GM18502 (cell line): Measurements from ENCODE around the gene MAGI2.
"Not testable (repeated sequence)": the region's sequence is repeated elsewhere in the genome, so short reads cannot be mapped to it uniquely, and the experiment has no call there.

Source experiments
- ATAC-seq: cut with Tn5 transposase; IDR thresholded peaks from one replicate; pipeline ENCODE4 v1.9.1; 2021; ENCODE audit warnings: mild to moderate bottlenecking; ENCODE audit not compliant: unreplicated experiment, poor library complexity

MAGI2 gene

DNA sequence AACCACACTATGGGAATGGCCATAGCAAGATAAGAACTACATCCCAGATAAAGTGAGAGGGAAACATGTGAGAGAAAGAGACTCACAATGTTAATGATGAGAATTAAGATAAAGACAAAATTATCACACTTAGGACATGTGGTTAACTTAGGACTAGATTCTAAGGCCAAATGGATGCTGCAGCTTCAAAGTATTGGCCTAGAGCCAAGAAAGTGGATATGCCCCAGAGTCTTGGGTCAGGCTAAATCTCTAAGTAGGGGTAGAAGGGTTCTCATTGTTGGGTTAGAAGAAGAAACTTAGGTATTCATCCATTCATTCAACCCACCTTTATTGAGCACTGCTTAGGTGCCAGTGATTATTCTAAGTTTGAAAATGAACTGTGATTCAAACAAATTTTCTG, 836.9 kb downstream of the MAGI2 start:
- no peak for ATAC-seq

DNA sequence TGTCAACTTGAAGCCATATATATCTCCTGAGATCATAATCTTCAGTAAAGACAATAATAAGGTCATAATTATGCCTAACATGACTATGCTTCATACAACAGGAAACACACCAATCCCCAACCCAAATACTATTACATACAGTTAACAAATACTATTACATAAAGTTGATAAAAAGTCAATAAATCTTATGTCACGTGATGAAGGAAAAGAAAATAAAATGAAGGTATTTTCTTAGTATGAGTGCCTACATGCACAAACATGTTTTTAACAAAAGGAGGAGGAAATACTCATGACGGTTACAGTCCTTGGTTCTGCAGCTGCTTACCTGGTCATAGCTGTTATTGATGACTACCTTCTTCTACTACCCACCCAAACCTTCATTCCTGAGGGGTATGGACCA, 844.2 kb downstream of the MAGI2 start:
- ATAC-seq = no peak

DNA sequence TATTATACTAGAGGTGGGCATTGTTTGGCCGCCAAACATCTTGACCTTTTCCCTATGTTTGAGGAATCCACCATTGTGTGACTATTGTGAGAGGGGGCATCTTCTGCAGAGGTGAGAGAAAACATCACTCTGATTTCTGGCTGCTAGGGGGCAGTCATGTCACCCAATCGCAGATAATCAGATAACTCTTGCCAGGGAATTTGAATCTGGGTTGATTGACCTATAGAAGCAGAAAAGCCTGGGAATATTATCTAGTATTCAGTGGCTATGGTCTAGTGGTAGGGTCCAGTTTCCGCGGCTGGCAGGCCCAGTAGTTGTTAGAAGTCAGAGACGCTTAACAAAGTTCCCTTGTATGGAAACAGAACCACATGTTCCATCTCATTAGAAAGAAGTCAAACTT, 846.4 kb downstream of the MAGI2 start:
- ATAC-seq = no peak

DNA sequence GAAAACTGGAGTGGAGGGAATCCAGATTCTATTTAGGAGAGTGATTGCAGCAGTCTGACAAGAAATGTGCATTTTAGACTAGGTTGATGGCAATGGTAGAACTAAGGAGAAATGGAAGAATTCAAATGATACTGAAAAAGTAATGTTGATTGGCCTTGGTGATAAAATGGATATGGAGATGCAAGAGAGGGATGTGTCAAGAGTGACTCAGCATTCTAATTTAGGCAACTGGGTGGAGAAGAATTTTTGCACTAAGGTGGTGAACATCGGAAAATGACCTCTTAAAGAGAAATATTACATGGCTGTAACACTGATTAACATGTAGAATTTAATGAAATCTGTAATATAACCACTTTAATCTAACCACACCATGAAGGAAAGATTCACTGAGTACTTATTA, 848.3 kb downstream of the MAGI2 start:
- ATAC-seq = no peak

DNA sequence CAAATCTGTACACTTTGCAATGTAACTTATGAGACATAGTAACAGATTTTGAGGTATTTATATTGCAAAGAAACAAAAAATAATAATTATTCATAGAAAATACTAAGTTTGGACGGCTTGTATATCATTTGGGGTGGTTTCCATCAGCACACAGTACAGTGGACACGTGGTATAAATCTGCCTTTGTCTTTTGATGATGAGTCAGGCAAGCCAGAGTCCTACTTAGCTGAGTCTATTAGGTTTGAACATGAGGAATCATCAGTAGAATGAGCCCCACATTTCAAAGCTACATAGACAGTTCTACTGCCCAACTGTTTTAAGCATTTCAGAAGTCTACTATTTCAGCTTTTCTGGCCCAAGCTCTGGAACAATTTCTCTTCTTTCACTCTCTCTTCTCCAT, 851.7 kb downstream of the MAGI2 start:
- no peak for ATAC-seq

DNA sequence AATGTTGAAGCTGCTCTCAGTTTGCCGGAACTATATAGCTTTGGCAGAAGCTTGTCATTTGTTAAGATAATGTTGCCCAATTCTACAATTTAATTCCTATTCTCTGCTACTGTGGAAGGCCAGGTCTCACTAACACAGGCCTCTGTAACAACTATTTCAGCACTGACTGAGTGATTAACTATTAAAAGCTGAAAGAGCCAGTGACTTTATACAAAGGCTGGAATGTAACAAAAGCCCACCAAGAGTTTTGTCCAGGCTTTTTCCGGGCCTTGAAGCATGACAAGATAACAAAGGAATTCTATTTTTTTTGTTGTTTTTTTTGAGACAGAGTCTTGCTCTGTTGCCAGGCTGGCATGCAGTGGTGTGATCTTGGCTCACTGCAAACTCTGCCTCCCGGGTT, 859.3 kb downstream of the MAGI2 start:
- ATAC-seq = no peak

DNA sequence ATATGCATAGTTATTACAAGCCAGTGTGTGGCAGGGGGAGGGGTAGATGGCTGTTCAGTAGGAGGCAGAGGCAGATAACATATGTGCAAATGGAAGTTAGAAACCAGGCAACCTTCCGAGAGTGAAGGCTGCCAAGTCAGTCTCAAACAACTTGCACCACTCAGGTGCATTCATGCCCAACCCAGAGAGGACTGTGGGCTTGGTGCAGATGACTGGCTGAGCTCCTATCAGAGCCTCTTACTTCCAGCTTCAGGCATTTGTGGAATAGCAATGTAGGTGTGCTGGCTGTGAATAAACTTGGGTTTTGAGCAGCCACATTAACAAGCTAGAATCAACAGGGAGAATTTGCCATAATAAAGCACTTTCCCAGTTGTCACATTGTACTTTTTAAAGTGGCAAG, 865.1 kb downstream of the MAGI2 start:
- ATAC-seq = no peak

DNA sequence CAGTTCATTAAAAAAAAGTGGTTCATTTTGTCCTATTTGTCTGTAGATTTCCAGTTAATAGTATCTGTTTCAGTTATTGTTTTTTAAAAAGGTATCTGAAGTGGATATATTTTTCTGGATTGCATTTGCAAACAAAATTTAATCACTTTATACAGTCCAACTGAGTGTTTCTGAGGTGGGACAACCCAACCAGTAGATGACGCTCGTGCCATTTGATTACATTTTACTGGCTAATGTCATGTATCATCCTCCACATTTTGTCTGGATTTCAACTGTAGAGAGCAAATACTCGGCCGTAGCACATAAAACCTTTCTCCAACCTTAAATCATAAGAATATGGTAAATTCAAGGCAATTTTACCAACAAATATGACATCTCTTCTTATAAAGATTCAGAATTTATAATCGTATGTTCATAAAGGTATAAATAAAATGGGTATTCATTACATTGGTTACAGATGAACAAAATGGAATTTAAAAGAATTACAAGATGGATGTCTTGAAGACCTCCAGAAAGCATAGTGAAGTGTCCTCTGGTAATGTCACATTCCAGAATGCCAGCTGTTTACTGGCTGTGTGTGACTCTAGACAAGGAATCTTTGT, 865.9 kb downstream of the MAGI2 start:
- ATAC-seq = no peak

DNA sequence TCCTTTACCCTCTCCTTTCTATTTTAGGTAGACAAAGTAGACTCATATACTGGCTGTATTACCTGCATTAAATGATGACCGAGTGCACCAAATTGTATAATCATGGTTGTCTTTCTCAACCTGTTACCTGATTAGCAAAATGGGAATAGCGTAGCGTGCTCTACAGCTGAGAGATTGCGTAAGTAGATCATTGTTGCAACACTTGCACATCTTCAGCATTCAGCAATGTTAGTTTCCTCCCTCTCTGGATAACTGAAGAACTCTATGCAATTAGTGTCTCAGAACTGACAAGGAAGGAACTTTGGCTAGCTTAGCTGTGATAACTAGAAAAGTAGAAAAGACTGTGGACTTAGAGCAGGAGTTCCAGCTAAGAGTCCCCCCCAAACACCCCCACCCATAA, 867.5 kb downstream of the MAGI2 start:
- ATAC-seq = no peak

DNA sequence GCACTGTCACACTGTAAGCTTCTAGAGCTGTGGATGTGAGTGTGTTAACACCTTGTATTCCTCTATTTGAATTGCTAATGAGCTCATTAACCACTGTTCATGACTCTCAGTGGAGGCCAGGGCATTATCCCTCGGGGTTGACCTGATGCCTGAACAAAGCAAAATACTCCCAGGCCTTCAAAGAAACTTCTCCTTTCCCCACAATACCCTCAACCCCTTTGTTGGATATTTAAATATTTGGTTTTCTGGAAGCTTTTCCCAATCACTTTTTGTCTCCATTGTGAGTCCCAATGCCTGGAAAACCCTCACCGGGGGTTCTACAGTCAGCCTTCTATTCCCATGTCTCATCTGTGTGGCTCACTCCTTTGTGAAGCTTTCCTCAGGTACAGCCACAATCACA, 874.8 kb downstream of the MAGI2 start:
- ATAC-seq = no peak

DNA sequence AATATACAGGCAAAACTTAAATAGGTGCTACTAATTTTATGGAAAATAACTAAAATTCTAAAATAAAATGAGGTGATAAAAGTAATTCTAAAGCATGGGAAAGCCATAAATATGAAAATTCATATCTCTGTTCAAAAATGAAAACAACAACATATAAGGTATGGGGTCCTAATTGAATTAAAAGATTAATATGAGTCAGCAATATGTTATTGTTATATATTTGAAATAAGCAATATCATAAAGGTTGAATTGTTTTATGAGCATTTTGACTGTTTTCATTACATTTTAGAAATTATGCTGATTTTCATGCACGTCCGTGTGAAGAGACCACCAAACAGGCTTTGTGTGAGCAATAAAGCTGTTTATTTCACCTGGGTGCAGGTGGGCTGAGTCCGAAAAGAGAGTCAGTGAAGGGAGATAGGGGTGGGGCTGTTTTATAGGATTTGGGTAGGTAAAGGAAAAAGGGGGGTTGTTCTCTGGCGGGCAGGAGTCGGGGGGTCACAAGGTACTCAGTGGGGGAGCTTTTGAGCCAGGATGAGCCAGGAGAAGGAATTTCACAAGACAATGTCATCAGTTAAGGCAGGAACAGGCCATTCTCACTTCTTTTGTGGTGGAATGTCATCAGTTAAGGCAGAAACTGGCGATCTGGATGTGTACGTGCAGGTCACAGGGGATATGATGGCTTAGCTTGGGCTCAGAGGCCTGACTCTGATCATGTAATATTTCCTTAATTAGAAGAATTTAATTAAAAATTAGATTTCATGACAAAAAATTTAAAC, 876.1 kb downstream of the MAGI2 start:
- ATAC-seq = not testable (repeated sequence)

DNA sequence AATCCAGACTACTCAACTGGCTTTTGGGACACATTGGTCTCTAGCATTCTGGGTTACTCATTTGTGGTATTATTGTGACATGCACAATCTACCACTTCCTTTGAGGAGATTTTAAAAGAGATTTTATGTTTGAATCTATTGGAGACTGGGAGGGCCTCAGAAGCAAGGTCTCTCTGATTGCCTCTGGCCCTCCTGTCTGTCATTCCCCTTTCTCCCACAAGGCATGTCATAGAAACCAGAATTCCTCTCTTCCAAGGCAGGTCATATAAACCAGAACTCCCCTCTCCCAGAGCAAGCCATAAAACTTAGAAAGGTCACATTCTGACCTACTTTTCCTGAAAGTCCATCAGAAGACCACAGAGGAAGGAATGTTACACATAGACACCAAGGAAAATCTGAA, 877.2 kb downstream of the MAGI2 start:
- ATAC-seq = no peak

DNA sequence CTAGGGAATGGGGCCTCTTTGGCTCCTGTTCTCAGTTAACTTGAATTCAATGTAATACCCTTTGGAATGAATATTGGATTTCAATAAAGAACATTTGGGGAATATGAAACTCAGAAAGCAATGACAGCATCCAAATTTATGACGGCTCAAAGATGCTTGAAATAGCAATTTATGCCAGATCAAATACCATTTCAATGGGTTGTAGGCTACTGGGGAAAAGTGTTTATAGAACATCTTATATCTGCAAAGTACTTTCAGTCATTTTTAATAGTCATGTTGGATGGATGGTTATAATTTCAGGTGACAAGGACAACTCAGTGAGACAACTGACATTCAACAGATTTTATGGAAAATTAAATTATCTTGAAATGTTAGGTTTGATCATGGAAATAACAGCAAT, 882.2 kb downstream of the MAGI2 start:
- no peak for ATAC-seq

DNA sequence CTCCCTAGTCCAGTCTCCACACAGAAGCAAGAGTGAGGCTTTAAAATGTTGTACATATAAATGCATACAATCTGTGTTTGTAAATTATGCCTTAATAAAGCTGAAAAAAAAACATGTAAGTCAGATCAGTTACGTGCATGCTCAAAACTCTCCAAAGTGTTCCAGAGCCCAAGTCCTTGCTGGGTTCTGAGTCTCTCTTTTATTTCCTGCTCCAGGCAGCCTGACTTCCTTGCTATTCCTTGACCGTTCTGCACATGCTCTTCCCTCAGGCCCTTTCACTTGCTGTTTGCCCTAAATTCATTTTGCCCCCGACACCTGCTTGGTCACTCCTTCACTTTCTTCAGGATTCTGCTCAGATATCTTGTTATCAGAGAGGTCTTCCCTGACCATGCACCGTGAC, 884.8 kb downstream of the MAGI2 start:
- ATAC-seq = no peak

DNA sequence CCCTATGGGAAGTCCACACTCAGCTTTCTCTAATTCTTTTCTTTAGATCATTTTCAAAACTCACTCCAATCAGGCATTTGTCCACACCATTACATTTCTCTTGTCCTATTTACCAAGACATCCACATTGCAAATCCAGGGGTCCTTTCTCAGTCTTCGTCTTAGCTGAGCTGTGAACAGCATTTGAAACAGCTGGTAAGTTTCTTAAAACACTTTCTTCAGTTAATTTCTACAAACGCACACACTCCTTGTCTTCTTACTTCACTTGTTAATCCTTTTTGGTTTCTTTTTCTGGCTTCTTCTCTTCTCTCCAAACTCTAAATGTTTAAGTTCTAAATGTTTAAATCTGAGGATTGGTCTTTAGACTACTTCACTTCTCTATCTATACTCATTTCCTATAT, 885.6 kb downstream of the MAGI2 start:
- ATAC-seq = no peak

DNA sequence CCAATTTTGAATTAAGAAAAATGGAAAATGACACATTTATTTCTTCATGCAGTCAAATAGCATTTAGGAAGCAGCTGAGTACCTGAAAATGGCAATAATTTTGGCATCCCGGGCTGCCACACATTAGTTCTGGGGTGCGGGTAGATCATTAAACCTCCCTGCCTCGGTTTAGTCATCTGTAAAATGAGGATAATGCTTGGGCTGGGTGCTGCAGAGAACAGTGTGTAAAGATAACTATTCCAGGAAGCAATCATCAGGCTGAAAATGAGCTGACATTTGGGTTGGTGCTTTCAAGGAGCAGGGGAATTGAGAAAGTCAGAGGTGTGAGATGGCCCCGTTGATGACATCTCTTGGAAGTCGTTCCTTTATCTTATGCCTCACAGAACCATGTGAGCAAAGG, 887.7 kb downstream of the MAGI2 start:
- no peak for ATAC-seq

DNA sequence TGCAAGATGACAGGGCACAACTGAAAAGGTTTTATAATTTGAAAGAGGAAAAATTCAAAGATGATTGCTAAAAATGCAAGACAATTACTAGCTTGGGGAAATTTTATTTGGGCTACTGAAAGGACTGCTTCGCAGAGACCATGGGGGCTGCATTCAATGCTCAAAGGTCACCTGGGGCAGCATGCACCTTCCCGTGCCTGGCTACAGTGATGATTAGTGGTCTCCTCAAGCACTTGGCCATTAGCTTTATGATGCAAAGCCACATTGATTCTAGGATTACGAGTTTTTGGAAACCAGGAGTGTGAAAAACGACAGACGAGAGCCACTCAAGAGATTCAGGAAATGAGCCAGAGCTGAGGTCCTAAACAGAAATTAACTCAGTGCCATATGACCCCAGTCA, 890.3 kb downstream of the MAGI2 start:
- no peak for ATAC-seq

DNA sequence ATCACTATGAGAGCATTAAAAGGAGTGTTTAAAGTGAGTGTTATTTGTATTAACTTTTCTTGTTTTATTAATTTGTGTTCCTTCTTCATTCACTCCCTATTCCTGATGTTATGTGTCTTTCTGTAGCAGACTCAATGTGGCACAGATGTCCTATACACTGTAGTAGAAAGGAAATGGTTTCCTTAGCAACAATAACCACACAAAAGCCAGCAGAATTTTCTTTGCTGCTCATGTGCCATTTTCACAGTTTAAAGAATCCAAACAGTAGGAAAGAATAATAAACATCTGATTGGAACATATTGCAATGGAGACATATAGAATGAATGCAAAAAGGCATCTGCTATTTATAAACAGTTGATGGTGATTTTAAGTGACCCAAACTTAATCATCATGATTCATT, 891.3 kb downstream of the MAGI2 start:
- no peak for ATAC-seq

DNA sequence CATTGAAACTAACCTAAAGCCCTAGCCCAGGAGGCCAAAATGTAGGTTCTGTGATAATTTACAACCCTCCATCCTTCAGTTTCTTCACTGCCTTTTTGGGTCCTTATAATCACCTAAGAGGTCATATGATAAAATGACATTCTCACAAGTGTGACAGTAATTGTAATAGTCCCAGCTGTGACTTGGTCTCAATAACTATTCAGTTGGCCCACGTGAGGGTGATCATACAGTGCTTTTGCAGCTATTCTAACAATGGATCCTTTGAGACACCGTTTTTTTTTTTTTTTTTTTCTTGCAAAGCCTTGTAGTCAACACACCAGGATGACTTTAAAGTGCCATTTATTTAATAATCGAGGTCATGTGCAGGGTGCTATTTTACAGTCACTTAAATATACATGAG, 894.9 kb downstream of the MAGI2 start:
- ATAC-seq = no peak

DNA sequence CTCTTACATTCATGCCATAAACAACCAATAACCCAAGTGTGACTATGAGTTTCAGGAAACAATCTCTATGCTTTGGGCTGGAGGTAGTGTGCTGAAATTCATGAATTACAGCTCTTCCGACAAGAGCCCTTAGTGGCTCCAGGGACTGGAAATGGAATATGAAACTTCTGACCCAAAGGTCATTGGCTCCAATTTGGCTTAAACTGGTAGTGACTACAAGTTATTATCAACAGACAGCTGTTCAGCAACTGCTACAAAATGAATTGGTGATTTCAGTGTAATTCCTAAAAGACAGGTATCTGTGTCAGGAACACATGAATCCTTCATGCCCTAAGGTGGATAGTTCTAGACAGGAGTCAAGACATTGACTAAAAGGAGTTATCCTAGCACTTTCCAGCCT, 909.5 kb downstream of the MAGI2 start:
- ATAC-seq = no peak

DNA sequence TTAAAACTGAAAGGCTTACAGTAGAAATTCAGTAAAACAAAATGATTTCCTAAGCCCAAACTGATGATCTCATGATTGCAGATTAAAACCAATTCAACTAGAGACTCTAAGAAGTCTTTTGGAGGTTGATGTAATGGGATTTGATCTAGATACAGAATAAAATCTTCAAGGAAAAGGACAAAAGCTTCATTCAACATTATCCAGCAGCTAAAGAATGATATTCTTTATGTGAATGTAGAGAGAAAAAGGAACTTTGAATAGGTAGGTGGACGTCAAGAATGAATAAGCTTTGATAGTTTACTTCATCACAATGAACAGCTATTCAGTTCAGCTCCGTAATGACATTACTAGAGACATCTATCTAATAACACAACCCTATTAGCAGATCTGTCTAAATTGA, 910.5 kb downstream of the MAGI2 start:
- ATAC-seq = no peak

DNA sequence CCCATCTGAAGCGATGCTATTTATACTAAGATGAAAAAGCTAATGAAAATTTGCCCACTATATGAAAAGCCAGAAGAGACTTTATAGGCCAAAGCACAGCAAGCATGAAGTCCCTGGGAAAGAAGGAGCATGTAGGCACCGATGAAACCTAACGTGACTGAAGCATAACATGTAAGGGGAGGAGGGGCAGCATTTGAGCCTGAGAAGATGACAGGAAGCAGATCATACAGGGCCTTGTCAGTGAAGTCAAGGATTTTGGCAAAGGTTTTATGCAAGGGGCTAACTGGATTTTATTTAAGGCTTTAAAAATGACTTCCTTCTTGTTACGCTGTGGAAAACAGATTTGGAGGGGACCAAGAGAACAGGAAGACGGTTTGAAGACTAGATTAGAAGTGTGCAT, 910.9 kb downstream of the MAGI2 start:
- no peak for ATAC-seq
